HCT116 (cell line): ENCODE results near the gene GABPB2.

Source experiments
- CEBPB ChIP-seq: IDR thresholded peaks from 2 replicates; pipeline ENCODE4 v1.6.1; 2012; ENCODE audit warnings: low read depth
- EZH2 ChIP-seq: fragments of 200-600 bp; sonication (generic); IDR thresholded peaks from 2 replicates; pipeline ENCODE4 v1.6.1; 2017; ENCODE audit warnings: antibody characterized with exemption, mixed run types
- POLR2AphosphoS5 ChIP-seq: IDR thresholded peaks from 2 replicates; pipeline ENCODE4 v1.6.1; 2011; ENCODE audit warnings: mild to moderate bottlenecking, low read depth, low read length, moderate library complexity
- TF ChIP-seq, protein P1 (sequence below), 3 experiments: fragments of 200-600 bp in 1 of 3; sonication (generic) in 1 of 3; IDR thresholded peaks in 2 of 3; conservative IDR thresholded peaks in 1 of 3; 2 replicates each; pipeline ENCODE4 v1.5.1; 2012 to 2017; ENCODE audit warnings: low read depth in 2 of 3, low read length in 2 of 3, antibody characterized with exemption in 1 of 3, borderline replicate concordance in 1 of 3, control low read depth in 1 of 3, mild to moderate bottlenecking in 1 of 3, mixed read lengths in 1 of 3, mixed run types in 1 of 3, moderate library complexity in 1 of 3; ENCODE audit not compliant: insufficient read depth in 1 of 3
- TF ChIP-seq, protein P2 (sequence below): IDR thresholded peaks from 2 replicates; pipeline ENCODE4 v1.6.1; 2011; ENCODE audit warnings: mild to moderate bottlenecking, low read length, moderate library complexity; ENCODE audit not compliant: insufficient replicate concordance; ENCODE audit errors: extremely low read depth
- TF ChIP-seq, protein P3 (sequence below): IDR thresholded peaks from 2 replicates; pipeline ENCODE4 v1.6.1; 2012

DNA sequence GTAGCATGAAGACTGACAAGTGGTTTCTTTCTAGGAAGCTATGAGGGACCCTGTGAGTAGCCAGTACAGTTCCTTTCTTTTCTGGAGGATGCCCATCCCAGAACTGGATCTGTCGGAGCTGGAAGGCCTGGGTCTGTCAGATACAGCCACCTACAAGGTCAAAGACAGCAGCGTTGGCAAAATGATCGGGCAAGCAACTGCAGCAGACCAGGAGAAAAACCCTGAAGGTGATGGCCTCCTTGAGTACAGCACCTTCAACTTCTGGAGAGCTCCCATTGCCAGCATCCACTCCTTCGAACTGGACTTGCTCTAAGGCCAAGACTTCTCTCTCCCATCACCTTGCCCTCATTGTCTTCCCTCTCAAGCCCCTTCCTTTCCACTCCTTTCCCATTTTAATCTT is 3.4 kb upstream of the GABPB2 start:
- TF ChIP-seq EZH2: no peak
- TF ChIP-seq CEBPB: no peak
- TF ChIP-seq, protein P1, sequence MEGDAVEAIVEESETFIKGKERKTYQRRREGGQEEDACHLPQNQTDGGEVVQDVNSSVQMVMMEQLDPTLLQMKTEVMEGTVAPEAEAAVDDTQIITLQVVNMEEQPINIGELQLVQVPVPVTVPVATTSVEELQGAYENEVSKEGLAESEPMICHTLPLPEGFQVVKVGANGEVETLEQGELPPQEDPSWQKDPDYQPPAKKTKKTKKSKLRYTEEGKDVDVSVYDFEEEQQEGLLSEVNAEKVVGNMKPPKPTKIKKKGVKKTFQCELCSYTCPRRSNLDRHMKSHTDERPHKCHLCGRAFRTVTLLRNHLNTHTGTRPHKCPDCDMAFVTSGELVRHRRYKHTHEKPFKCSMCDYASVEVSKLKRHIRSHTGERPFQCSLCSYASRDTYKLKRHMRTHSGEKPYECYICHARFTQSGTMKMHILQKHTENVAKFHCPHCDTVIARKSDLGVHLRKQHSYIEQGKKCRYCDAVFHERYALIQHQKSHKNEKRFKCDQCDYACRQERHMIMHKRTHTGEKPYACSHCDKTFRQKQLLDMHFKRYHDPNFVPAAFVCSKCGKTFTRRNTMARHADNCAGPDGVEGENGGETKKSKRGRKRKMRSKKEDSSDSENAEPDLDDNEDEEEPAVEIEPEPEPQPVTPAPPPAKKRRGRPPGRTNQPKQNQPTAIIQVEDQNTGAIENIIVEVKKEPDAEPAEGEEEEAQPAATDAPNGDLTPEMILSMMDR (IDR thresholded peaks at IDR 0.05 in 2 of 3, conservative IDR thresholded peaks at IDR 0.05 in 1 of 3; ENCODE audit: borderline replicate concordance in 1 of 3, insufficient read depth in 1 of 3, low read depth in 2 of 3, low read length in 2 of 3): no peak
- TF ChIP-seq POLR2AphosphoS5: no peak
- TF ChIP-seq, protein P2, sequence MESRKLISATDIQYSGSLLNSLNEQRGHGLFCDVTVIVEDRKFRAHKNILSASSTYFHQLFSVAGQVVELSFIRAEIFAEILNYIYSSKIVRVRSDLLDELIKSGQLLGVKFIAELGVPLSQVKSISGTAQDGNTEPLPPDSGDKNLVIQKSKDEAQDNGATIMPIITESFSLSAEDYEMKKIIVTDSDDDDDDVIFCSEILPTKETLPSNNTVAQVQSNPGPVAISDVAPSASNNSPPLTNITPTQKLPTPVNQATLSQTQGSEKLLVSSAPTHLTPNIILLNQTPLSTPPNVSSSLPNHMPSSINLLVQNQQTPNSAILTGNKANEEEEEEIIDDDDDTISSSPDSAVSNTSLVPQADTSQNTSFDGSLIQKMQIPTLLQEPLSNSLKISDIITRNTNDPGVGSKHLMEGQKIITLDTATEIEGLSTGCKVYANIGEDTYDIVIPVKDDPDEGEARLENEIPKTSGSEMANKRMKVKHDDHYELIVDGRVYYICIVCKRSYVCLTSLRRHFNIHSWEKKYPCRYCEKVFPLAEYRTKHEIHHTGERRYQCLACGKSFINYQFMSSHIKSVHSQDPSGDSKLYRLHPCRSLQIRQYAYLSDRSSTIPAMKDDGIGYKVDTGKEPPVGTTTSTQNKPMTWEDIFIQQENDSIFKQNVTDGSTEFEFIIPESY: no peak
- TF ChIP-seq, protein P3, sequence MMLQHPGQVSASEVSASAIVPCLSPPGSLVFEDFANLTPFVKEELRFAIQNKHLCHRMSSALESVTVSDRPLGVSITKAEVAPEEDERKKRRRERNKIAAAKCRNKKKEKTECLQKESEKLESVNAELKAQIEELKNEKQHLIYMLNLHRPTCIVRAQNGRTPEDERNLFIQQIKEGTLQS: no peak
